Epithelial cell of esophagus (primary cell): ENCODE results near the gene MAST3.

ENCODE experiments used
- DNase-seq: peaks from one replicate; pipeline ENCODE4 v3.0.0; 2010; ENCODE audit warnings: low read depth
- H3K4me3 ChIP-seq: 2 replicates; pipeline ENCODE4 v1.5.1; 2011; ENCODE audit warnings: mild to moderate bottlenecking, low read length, control low read depth
- CTCF ChIP-seq: IDR thresholded peaks from 2 replicates; pipeline ENCODE4 v1.5.1; 2011; ENCODE audit warnings: low read depth, mild to moderate bottlenecking, low read length, control low read depth, inconsistent platforms; ENCODE audit not compliant: insufficient read depth; ENCODE audit errors: missing control alignments

The MAST3 gene

GRCh38 chr19:18143902-18144301, 46.3 kb downstream of the MAST3 start:
- DNase-seq: no peak
- no peak overlapping the region for H3K4me3 ChIP-seq
- no peak for TF ChIP-seq CTCF

- no peak overlapping the region for H3K4me3 ChIP-seq
- no peak for DNase-seq
- no peak for TF ChIP-seq CTCF
Observed at GRCh38 chr19:18144361-18144760, 46.8 kb downstream of the MAST3 start.

GRCh38 chr19:18144906-18145305, 47.3 kb downstream of the MAST3 start:
- DNase-seq: no peak
- TF ChIP-seq CTCF: no peak
- no peak overlapping the region for H3K4me3 ChIP-seq

- no peak for TF ChIP-seq CTCF
- no peak for DNase-seq
- H3K4me3 ChIP-seq: no peak overlapping the region
Observed at GRCh38 chr19:18145391-18145999, 47.9 kb downstream of the MAST3 start.

DNA sequence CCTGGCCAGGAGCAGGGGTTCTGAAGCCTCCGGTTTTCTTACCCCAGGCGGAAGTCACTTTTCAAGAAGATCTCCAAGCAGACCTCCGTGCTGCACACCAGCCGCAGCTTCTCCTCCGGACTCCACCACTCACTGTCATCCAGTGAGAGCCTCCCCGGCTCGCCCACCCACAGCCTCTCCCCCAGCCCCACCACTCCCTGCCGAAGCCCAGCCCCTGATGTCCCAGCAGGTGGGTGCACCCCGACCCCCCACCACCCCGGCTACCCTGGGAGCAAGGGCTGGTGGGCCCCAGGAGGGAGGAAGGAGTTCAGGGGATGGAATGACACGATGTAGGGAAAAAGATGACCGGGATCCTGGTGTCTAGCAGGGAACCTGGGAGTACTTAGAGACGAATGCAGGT, 49.8 kb downstream of the MAST3 start:
- TF ChIP-seq CTCF: no peak
- DNase-seq: no peak
- H3K4me3 ChIP-seq: no peak overlapping the region

DNA sequence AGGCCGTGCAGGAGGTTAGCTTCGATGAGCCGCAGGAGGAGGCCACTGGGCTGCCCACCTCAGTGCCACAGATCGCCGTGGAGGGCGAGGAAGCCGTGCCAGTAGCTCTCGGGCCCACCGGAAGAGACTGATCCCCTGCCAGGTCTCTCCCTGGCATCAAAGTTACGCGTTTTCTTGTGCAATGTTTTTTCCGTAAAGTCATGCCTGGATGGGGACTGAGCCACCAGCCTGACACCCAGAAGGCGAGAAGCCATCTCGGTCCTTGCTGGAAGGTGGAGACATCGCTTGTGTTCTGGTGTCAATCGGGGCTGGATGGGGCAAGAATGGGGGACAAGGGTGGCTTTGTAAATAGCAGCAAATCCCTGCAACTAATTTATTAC, 52.0 kb downstream of the MAST3 start:
- no peak overlapping the region for H3K4me3 ChIP-seq
- TF ChIP-seq CTCF: no peak
- DNase-seq: no peak
